ENCODE results near the gene ABCC1. TPM values are rescaled to one million over a fixed set of nuclear protein-coding genes. Genes with fewer than 3 reads are reported as not detected.

Gene ABCC1
- polyA plus RNA-seq, 1 of the 3 experiments (the other 2 are of a cell fraction), result 23.7 TPM

DNA sequence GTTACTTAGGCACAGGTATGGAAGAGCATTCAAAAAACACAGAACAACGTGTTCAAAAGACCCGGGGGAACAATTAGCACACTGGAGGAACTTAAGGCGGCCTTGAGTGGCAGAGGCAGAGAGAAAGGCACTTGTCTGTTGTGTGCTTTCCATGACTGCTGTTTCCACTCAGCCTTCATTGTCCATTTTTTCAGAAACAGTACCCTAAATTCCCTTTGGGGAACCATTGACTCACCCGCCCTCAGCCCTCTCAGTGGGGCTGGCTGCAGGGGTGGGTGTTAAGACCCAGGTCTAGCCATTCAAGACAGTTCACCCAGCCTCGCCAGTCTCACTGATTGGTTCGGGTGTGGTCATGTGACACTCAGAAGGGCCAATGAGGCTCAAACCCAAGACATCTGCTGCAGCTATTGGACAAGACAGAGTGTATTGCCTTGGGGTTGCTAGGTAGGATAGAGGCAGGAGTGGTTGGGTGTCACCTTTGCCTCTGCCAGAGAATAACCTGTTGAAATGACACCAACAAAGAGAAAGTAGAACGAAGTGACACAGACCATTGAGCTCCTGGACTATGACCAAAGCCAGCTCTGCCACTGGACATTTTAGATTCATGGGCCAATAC, 41.4 kb upstream of the ABCC1 start:
- Histone ChIP-seq H3F3A (replicated peaks; ENCODE audit: insufficient read depth) (no peaks in the 10 kb centered on the region), H2AFZ (ENCODE audit: low read depth) (no peak overlapping the region), H3K27ac (ENCODE audit: low read depth in 2 of 2, low read length in 1 of 2) (no peak overlapping the region), H3K9me2 (no peaks in the 10 kb centered on the region), H3K9ac (no peak overlapping the region), H3K27me3 (ENCODE audit: insufficient read depth) (no peaks in the 10 kb centered on the region), H3K9me3 (no peaks in the 10 kb centered on the region), H3K4me3 (ENCODE audit: low read depth in 2 of 2, low read length in 1 of 2) (no peak overlapping the region), H3K79me2 (ENCODE audit: insufficient read depth) (no peaks in the 10 kb centered on the region), H3K36me3 (replicated peaks in 1 of 2; ENCODE audit: control insufficient read depth in 1 of 2, insufficient read depth in 2 of 2, low read length in 1 of 2) (no peaks in the 10 kb centered on the region), H4K20me1 (ENCODE audit: insufficient read depth) (no peaks in the 10 kb centered on the region), H3K4me2 (no peak overlapping the region), H3K4me1 (ENCODE audit: control insufficient read depth in 1 of 2, insufficient read depth in 2 of 2, low read depth in 1 of 2, low read length in 1 of 2) (no peaks in the 10 kb centered on the region)
- DNase-seq, result peak; percentile 31
- POLR2A ChIA-PET, result interaction anchor here (0.6 kb wide), 1 partner anchor 26 kb away, joined by 4 read pairs; no protein-coding TSS in a partner anchor
- TF ChIP-seq CHD2 (IDR thresholded peaks at IDR 0.05; ENCODE audit: low read length, partially characterized antibody) (no peak), TAF1 (IDR thresholded peaks at IDR 0.05; ENCODE audit: borderline replicate concordance, low read depth, low read length) (no peak), EP300 (IDR thresholded peaks at IDR 0.05; ENCODE audit: borderline replicate concordance in 1 of 2, low read depth in 1 of 2, low read length in 1 of 2) (no peak), TEAD4 (IDR thresholded peaks at IDR 0.05; ENCODE audit: borderline replicate concordance, insufficient read depth) (no peak), RFX5 (IDR thresholded peaks at IDR 0.05; ENCODE audit: low read length) (peak; percentile 97), RXRA (IDR thresholded peaks at IDR 0.05; ENCODE audit: borderline replicate concordance, low read depth) (no peak), GATA2 (CRISPR knock-in tag; IDR thresholded peaks at IDR 0.05) (no peak)
- TF ChIP-seq, protein P1, sequence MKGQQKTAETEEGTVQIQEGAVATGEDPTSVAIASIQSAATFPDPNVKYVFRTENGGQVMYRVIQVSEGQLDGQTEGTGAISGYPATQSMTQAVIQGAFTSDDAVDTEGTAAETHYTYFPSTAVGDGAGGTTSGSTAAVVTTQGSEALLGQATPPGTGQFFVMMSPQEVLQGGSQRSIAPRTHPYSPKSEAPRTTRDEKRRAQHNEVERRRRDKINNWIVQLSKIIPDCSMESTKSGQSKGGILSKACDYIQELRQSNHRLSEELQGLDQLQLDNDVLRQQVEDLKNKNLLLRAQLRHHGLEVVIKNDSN (IDR thresholded peaks at IDR 0.05; ENCODE audit: borderline replicate concordance, low read depth), result peak; percentile 83
- TF ChIP-seq, protein P2, sequence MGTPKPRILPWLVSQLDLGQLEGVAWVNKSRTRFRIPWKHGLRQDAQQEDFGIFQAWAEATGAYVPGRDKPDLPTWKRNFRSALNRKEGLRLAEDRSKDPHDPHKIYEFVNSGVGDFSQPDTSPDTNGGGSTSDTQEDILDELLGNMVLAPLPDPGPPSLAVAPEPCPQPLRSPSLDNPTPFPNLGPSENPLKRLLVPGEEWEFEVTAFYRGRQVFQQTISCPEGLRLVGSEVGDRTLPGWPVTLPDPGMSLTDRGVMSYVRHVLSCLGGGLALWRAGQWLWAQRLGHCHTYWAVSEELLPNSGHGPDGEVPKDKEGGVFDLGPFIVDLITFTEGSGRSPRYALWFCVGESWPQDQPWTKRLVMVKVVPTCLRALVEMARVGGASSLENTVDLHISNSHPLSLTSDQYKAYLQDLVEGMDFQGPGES (IDR thresholded peaks at IDR 0.05; ENCODE audit: low read depth, low read length), result no peak
- TF ChIP-seq, protein P3, sequence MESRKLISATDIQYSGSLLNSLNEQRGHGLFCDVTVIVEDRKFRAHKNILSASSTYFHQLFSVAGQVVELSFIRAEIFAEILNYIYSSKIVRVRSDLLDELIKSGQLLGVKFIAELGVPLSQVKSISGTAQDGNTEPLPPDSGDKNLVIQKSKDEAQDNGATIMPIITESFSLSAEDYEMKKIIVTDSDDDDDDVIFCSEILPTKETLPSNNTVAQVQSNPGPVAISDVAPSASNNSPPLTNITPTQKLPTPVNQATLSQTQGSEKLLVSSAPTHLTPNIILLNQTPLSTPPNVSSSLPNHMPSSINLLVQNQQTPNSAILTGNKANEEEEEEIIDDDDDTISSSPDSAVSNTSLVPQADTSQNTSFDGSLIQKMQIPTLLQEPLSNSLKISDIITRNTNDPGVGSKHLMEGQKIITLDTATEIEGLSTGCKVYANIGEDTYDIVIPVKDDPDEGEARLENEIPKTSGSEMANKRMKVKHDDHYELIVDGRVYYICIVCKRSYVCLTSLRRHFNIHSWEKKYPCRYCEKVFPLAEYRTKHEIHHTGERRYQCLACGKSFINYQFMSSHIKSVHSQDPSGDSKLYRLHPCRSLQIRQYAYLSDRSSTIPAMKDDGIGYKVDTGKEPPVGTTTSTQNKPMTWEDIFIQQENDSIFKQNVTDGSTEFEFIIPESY (IDR thresholded peaks at IDR 0.05; ENCODE audit: borderline replicate concordance, low read depth), result no peak
- CTCF ChIA-PET, result no interaction called here
- 63% methylated on average over 7 of the region's 7 CpGs for WGBS (ENCODE audit: low lambda C conversion rate)

DNA sequence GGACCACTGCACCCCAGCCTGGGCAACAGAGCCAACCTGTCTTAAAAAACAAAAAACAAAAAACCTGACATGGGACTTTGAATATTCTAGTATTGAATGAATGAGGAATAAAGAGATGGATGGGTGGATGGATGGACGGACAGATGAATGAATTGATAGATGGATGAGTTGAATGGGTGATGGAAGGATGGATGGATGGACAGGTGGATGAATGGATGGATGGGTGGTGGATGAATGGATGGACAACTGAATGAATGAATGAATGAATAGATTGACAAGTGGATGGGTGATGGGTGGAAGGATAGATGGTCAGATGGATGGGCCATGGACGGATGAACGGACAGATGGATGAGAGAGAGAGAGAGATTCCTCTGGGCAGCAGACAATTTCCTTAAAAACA, 38.2 kb upstream of the ABCC1 start:
- 92% methylated on average over 3 of the region's 3 CpGs for WGBS (ENCODE audit: low lambda C conversion rate)
- Histone ChIP-seq H3K9me3 (no peaks in the 10 kb centered on the region), H3K4me2 (no peak overlapping the region), H3K79me2 (ENCODE audit: insufficient read depth) (no peaks in the 10 kb centered on the region), H3K4me1 (ENCODE audit: control insufficient read depth in 1 of 2, insufficient read depth in 2 of 2, low read depth in 1 of 2, low read length in 1 of 2) (no peaks in the 10 kb centered on the region), H2AFZ (ENCODE audit: low read depth) (no peak overlapping the region), H4K20me1 (ENCODE audit: insufficient read depth) (no peaks in the 10 kb centered on the region), H3F3A (replicated peaks; ENCODE audit: insufficient read depth) (no peaks in the 10 kb centered on the region), H3K27ac (ENCODE audit: low read depth in 2 of 2, low read length in 1 of 2) (no peak overlapping the region), H3K4me3 (ENCODE audit: low read depth in 2 of 2, low read length in 1 of 2) (no peak overlapping the region), H3K9ac (no peak overlapping the region), H3K36me3 (replicated peaks in 1 of 2; ENCODE audit: control insufficient read depth in 1 of 2, insufficient read depth in 2 of 2, low read length in 1 of 2) (no peaks in the 10 kb centered on the region), H3K27me3 (ENCODE audit: insufficient read depth) (no peaks in the 10 kb centered on the region), H3K9me2 (no peaks in the 10 kb centered on the region)
- TF ChIP-seq MXI1 (IDR thresholded peaks at IDR 0.05; ENCODE audit: low read depth, low read length) (no peak), FOXM1 (IDR thresholded peaks at IDR 0.05; ENCODE audit: low read depth) (no peak), FOXJ3 (CRISPR knock-in tag; IDR thresholded peaks at IDR 0.05) (no peak)
- TF ChIP-seq, protein P4, sequence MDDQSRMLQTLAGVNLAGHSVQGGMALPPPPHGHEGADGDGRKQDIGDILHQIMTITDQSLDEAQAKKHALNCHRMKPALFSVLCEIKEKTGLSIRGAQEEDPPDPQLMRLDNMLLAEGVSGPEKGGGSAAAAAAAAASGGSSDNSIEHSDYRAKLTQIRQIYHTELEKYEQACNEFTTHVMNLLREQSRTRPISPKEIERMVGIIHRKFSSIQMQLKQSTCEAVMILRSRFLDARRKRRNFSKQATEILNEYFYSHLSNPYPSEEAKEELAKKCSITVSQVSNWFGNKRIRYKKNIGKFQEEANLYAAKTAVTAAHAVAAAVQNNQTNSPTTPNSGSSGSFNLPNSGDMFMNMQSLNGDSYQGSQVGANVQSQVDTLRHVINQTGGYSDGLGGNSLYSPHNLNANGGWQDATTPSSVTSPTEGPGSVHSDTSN (IDR thresholded peaks at IDR 0.05), result no peak
- no peak for DNase-seq
- ChIA-PET POLR2A (no interaction called here), CTCF (no interaction called here)

All from SK-N-SH (cell line).